ENCODE data around the gene LPIN1. TPM values are rescaled to one million over a fixed set of nuclear protein-coding genes. Genes with fewer than 3 reads are reported as not detected.

The LPIN1 gene, protein sequence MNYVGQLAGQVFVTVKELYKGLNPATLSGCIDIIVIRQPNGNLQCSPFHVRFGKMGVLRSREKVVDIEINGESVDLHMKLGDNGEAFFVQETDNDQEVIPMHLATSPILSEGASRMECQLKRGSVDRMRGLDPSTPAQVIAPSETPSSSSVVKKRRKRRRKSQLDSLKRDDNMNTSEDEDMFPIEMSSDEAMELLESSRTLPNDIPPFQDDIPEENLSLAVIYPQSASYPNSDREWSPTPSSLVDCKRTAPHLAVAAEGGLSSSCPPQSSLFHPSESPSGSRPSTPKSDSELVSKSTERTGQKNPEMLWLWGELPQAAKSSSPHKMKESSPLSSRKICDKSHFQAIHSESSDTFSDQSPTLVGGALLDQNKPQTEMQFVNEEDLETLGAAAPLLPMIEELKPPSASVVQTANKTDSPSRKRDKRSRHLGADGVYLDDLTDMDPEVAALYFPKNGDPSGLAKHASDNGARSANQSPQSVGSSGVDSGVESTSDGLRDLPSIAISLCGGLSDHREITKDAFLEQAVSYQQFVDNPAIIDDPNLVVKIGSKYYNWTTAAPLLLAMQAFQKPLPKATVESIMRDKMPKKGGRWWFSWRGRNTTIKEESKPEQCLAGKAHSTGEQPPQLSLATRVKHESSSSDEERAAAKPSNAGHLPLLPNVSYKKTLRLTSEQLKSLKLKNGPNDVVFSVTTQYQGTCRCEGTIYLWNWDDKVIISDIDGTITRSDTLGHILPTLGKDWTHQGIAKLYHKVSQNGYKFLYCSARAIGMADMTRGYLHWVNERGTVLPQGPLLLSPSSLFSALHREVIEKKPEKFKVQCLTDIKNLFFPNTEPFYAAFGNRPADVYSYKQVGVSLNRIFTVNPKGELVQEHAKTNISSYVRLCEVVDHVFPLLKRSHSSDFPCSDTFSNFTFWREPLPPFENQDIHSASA
- 10 to 100 TPM; 59.0 to 69.2 TPM for total RNA-seq

DNA sequence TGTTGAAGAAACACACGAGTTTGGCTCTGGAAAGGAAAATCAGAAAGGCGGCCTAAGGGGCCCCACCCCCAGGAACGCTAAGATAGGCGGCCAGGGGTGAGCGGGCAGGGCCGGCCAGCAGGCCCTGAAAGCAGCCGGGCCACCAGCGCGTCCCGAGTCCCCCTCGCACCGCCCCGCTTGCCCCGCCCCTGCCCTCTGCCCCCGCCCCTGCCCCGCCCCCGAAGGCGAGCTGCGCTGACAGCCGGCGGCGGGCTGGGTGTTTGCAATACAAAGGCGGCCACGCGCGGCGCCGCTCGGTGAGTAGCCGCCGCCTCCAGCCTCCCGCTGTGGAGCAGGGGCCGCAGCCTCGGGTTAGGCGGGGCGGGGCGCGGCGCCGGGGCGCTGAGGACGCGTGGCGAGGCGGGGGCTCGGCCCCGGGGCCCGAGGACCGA lies at the start of gene LPIN1:
Gene LPIN1 (plus strand): TSS at position 257 of the 431 bp plus-strand sequence. CDS start 18,910 bp downstream, outside the sequence.
- peak within 1 kb of the TSS; percentile 91 for H3K27ac Mint-ChIP-seq

DNA sequence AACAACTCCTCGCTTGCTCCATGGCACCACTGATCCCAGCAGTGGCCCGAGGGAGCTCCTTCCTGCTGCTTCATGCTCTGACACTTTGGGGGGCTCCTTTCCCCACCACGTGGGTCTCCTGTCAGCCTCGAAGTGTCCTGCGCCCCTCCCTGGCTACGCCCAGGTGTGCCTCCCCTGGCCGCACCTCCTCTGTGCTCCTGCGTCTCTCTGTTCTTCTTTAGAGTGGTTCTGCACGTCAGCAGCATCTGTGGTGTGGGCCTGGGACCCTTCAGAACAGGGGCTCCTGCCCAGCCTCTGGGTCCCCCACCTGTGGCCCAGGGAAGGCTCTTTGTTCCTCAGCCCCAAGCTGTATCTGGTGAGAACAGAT lies 49.7 kb upstream of the LPIN1 start:
- Mint-ChIP-seq H3K27me3 (no peaks in the 10 kb centered on the region), H3K9me3 (no peaks in the 10 kb centered on the region), H3K4me3 (no peak overlapping the region), H3K4me1 (no peaks in the 10 kb centered on the region), H3K36me3 (ENCODE audit: low read depth) (no peaks in the 10 kb centered on the region), H3K27ac (no peak overlapping the region)
- ATAC-seq (replicated peaks): no peak

More for the DNA sequence above, at the start of gene LPIN1:
- Mint-ChIP-seq H3K27me3 (no peaks in the 10 kb centered on the region), H3K9me3 (no peaks in the 10 kb centered on the region), H3K4me3 (peak within 1 kb of the TSS; percentile 95), H3K36me3 (ENCODE audit: low read depth) (peaks cover 8% of the 10 kb centered on the region), H3K4me1 (peaks cover 55% of the 10 kb centered on the region)
- ATAC-seq (replicated peaks): peak; percentile 60

DNA sequence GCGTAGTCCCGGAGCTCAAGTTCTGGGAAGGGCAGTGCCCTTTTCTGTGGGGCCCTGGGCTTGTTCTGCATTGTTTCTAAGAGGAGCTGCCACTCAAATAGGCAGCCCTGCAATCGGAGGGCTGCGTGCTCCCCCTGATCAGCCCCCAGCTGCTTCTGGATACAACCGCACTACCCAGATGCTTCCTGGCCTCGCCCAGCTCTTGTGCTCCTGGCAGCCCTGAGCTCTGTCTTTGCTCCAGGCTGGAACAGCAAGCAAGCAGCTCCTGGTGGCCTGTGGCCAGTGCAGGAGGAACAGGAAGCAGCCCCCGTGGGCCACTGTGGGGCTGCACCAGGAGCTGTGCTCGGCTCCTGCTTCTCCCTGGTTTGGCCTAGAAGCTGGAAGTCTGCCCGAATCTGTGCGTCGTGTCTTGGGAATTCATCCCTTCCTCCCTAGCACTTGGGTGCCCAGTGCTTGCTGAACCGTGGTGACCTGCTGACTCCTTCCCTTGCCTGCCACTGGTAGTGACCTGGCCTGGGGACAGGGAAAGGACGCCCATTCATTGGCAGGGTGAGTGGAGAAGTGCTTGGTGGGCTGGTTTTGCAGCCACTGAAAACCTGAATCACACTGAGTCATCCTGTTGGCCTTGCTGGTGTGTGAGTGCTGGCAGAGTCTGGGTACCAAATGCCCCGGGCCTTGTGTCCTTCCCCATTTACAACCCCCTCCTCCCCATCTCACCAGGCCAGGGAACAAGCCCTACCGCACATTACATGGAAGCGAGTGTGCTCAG lies 49.1 kb upstream of the LPIN1 start:
- Mint-ChIP-seq H3K36me3 (ENCODE audit: low read depth) (no peaks in the 10 kb centered on the region), H3K27ac (no peak overlapping the region), H3K27me3 (no peaks in the 10 kb centered on the region), H3K4me1 (no peaks in the 10 kb centered on the region), H3K9me3 (no peaks in the 10 kb centered on the region), H3K4me3 (no peak overlapping the region)
- peak; percentile 59 for ATAC-seq (replicated peaks)

DNA sequence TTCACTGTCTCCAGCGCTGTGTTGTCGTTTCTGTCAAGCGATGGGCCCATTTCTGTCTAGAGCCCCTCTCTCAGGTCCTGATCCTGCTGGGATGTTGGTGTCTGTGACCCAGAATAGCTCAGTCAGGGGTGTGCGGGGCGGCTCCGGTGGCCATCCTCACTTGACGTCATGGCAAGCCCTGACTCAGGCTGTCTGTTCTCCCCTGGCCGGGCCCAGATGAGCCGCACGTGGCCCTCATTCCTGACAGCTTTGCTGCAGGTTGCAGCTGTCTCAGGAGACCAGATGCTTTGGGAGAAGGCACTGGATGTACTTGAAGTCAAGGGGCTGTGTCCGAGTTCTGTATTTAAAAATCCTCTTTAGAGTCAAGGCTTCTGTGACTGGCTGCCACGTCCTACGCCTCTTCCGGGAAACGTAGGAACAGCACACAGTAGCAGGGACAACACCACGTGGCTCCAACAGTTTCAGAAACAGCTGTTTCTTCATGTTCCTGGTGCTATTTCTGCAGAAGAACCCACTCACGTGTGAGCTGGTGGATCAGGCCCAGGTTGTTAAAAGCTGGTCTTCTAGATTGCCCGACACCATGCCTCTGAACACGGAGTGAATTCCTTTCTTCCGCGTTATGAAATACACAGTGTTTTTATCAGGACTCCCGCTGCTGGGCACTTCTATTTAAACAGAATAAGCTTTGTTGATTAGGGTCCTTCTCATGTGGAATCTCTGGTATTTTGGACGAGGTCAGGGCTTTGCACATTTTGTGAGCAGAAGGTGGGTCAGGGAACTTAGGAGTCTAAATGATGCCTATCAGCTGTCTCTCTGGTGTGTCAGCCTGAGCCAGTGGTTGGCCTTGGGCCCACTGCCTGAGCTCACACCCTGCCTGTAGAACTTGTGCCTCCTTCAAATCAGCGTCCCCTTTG lies 48.2 kb upstream of the LPIN1 start:
- Mint-ChIP-seq H3K27me3 (no peaks in the 10 kb centered on the region), H3K4me3 (no peak overlapping the region), H3K36me3 (ENCODE audit: low read depth) (no peaks in the 10 kb centered on the region), H3K4me1 (no peaks in the 10 kb centered on the region), H3K27ac (no peak overlapping the region), H3K9me3 (no peaks in the 10 kb centered on the region)
- ATAC-seq (replicated peaks): no peak

DNA sequence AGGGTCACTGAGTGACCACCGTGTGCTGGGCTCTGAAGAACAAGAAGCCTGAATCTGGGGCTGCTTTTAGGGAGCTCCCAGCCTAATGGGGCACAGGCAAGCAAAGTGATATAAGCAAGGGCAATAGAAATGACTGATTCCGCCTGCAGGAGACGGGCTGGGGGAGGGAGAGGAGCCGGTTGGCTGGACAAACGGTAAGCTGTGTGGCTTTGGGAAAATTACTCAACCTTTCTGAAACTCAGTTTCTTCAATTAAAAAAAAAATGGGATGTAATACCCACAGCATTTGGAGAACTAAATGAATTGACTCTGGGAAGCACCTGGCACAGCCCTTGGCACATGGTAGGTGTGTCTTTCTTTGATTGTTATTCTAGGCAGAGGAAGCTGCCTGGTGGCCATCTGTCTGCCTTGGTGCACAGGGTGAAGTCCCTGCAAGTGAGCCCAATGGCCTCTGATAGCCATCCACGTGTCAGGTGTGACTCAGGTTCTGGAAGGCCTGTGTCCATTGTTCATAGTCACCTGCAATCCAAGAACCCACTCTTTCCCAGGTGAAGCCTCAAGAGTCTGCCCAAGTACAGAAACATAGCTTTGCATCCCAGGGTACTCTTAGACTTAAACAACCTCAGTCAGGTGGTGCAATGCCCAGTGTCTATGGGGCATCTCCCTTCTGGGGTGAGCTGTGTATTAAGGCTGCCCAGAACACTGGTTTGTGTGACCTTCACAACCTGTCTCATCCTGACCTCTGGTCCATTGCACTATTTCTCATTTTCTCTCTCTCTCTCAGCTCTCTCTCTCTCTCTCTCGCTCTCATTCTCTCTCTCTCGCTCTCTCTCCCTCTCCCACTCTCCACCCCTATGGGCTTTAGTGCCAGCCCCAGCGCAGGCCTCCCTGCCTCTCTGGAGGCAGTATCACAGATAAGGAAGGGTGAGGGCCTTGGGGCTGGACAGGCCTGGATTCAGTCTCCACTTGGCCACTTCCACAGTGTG lies 46.5 kb upstream of the LPIN1 start:
- Mint-ChIP-seq H3K4me3 (no peak overlapping the region), H3K27ac (no peak overlapping the region), H3K27me3 (no peaks in the 10 kb centered on the region), H3K9me3 (no peaks in the 10 kb centered on the region), H3K4me1 (no peaks in the 10 kb centered on the region), H3K36me3 (ENCODE audit: low read depth) (no peaks in the 10 kb centered on the region)
- ATAC-seq (replicated peaks): no peak

DNA sequence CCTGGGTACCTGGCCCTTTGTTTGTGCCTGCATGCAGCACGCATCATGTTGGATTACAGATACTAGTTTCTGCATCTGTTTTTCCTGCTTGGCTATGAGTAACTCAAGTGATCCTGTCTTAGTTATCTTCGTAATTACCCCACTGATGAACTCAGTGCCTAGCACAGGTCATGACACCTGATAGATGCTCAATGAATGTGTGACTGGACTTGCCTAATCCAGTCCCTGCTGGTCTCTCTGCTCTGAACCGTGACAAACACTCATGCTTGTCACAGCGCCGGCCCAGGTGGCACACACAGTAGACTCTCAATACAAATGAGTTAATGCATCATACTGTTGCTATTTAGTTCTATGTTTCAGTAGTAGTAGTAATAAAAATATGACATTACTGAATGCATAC lies 45.2 kb upstream of the LPIN1 start:
- ATAC-seq (replicated peaks): no peak

DNA sequence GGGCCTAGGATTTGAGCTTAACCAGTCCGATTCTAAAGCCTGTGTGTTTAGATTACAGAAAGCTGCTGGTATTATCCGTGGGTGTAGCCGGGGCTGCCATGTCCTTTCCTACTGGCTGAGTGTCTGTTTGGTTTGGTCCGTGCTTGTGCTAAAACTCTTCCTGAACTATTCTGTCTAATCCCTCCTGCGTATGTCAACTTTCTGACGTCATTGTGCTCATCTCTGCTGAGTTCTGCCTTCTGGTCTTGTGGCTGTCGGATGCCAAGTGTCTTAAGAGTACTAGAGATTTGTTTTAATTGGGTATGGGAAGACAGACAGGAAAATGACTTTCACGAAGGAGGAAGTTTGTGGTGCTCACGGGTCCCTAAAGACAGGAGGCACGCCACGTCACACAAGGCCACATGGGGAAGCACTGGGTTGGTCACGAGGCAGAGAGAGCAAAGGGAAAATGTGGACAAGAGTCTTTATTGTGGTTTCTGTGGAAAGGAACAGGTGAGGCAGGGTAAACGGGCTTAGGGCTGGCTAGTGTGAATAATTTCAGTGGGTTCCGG lies 44.6 kb upstream of the LPIN1 start:
- Mint-ChIP-seq H3K36me3 (ENCODE audit: low read depth) (no peaks in the 10 kb centered on the region), H3K27ac (no peak overlapping the region), H3K4me1 (no peaks in the 10 kb centered on the region), H3K27me3 (no peaks in the 10 kb centered on the region), H3K4me3 (no peak overlapping the region), H3K9me3 (peaks cover 5% of the 10 kb centered on the region)
- peak; percentile 18 for ATAC-seq (replicated peaks)

More for the DNA sequence above, 45.2 kb upstream of the LPIN1 start:
- Mint-ChIP-seq H3K27ac (no peak overlapping the region), H3K4me1 (no peaks in the 10 kb centered on the region), H3K36me3 (ENCODE audit: low read depth) (no peaks in the 10 kb centered on the region), H3K9me3 (peaks cover 3% of the 10 kb centered on the region), H3K27me3 (no peaks in the 10 kb centered on the region), H3K4me3 (no peak overlapping the region)

DNA sequence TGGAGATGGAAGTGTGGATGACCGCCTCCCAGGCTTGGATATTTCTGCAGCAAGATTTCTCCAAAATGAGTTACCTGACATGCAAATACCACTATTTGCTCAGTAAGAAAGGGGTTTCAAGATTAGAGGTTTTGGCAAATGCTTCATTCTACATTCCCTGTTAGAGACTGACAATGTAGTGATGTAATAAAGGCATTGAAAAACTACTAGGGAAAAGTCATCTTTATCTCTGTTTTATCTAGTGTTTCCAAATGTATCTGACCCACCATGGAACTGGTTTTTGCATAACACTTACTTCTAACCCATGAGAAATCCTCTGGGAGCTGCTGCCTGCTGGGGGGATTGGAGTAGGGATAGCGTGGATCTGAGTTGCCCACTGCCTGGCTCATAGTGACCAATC lies 43.5 kb upstream of the LPIN1 start:
- Mint-ChIP-seq H3K4me1 (peaks cover 3% of the 10 kb centered on the region), H3K9me3 (peaks cover 5% of the 10 kb centered on the region), H3K27me3 (no peaks in the 10 kb centered on the region), H3K36me3 (ENCODE audit: low read depth) (no peaks in the 10 kb centered on the region), H3K27ac (no peak overlapping the region), H3K4me3 (no peak overlapping the region)
- no peak for ATAC-seq (replicated peaks)

DNA sequence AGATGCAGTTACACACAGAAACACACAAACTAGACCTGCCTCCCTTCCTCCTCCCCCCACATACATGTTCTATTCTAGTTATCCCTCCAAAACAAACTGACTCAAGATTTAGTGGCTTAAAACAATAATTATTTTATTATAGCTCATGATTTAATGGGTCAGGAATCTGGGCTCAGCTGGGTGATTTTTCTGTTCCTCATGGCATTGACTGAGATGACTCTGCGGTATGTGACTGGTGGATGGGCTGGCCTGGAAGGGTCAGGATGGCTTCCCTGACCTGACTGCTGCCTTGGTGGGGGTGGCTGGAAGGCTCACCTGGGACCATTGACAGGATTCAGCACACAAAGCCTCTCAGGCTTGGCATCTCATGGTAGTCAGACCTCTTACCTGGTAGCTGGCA lies 42.7 kb upstream of the LPIN1 start:
- Mint-ChIP-seq H3K4me1 (peaks cover 3% of the 10 kb centered on the region), H3K27ac (no peak overlapping the region), H3K36me3 (ENCODE audit: low read depth) (no peaks in the 10 kb centered on the region), H3K9me3 (peaks cover 5% of the 10 kb centered on the region), H3K4me3 (no peak overlapping the region), H3K27me3 (no peaks in the 10 kb centered on the region)
- no peak for ATAC-seq (replicated peaks)

DNA sequence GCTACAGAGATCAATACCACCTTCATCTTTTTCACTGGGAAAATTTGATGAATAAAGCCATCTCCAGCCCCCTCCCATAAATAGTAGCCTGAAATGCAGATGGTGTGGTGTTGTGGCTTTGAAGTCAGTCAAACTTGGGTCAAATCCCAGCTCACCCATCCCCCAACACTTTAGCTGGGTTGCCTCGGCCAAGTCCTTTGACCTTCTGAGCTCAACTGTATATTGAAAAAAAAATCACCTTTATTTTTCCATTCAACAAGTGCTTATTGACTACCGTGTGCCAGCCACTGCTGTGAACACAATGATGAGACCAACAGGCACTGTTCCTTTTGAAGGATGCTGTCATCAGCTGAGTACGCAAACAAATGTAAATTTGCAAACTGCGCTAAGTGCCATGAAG lies 41.4 kb upstream of the LPIN1 start:
- Mint-ChIP-seq H3K36me3 (ENCODE audit: low read depth) (no peaks in the 10 kb centered on the region), H3K27ac (no peak overlapping the region), H3K4me3 (no peak overlapping the region), H3K27me3 (no peaks in the 10 kb centered on the region), H3K9me3 (peaks cover 5% of the 10 kb centered on the region), H3K4me1 (peaks cover 3% of the 10 kb centered on the region)
- ATAC-seq (replicated peaks): no peak

DNA sequence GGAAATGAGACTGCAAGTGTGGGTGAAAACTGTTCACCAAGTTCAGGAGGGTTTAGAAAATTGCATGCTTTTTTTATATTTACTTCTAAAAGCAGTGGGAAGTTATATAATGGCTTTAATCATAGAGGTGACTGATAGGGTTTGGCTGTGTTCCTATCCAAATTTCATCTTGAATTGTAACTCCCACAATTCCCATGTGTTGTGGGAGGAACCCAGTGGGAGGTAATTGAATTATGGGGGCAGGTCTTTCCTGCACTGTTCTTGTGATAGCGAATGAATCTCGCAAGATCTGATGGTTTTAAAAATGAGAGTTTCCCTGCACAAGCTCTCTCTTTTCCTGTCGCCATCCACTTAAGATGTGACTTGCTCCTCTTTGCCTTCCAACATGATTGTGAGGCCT lies 40.7 kb upstream of the LPIN1 start:
- H3K27ac Mint-ChIP-seq: no peak overlapping the region
- no peaks in the 10 kb centered on the region for H3K36me3 Mint-ChIP-seq (ENCODE audit: low read depth)
- no peak overlapping the region for H3K4me3 Mint-ChIP-seq
- peaks cover 5% of the 10 kb centered on the region for H3K9me3 Mint-ChIP-seq
- ATAC-seq (replicated peaks): no peak
- no peaks in the 10 kb centered on the region for H3K27me3 Mint-ChIP-seq
- peaks cover 3% of the 10 kb centered on the region for H3K4me1 Mint-ChIP-seq

DNA sequence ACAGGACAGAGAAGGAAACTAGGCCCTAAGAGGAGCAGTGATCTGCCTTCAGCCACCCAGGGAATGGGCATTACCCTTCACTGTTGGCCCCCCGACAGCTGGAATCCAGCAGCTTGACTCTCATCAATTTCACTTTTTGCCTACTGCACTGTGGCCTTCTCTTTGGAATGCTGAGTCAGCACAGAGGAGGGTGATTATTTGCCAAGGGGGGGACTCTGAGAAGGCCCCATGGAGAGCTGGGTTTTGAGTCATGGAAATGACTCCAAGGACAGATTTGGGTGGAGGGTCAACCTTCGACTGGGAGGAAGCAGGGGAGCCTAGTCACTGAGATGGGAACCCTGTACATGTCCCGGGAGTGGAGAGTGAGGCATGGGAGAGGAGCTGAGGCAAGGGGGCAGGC lies 38.3 kb upstream of the LPIN1 start:
- H3K27ac Mint-ChIP-seq: no peak overlapping the region
- no peak overlapping the region for H3K4me3 Mint-ChIP-seq
- ATAC-seq (replicated peaks): no peak
- peaks cover 3% of the 10 kb centered on the region for H3K4me1 Mint-ChIP-seq
- H3K27me3 Mint-ChIP-seq: peaks cover 3% of the 10 kb centered on the region
- H3K9me3 Mint-ChIP-seq: peaks cover 5% of the 10 kb centered on the region
- no peaks in the 10 kb centered on the region for H3K36me3 Mint-ChIP-seq (ENCODE audit: low read depth)
